ENCODE measurements around the gene MDGA2. TPM values are rescaled to one million over a fixed set of nuclear protein-coding genes. Genes with fewer than 3 reads are reported as not detected.

The MDGA2 gene
- total and polyA plus RNA-seq, 8 donors = not detected

GRCh38 chr14:47411523-47411922 is 263.9 kb downstream of the MDGA2 start:
- H3K36me3 ChIP-seq = no peaks in the 10 kb centered on the region
- H3K27ac ChIP-seq = no peak overlapping the region
- H3K27me3 ChIP-seq = no peaks in the 10 kb centered on the region
- H3K4me1 ChIP-seq = no peaks in the 10 kb centered on the region
- no peak for DNase-seq
- no peak for FAIRE-seq
- ATAC-seq = no peak
- intact Hi-C loops (cut with DNase I) = no loop called here
- WGBS, 2 donors = 58 to 81% methylated on average over 5 of the region's 5 CpGs
- H3K4me3 ChIP-seq = no peak overlapping the region
- no peaks in the 10 kb centered on the region for H3K9me3 ChIP-seq
- no peak for TF ChIP-seq CTCF (IDR thresholded peaks at IDR 0.05)

DNA sequence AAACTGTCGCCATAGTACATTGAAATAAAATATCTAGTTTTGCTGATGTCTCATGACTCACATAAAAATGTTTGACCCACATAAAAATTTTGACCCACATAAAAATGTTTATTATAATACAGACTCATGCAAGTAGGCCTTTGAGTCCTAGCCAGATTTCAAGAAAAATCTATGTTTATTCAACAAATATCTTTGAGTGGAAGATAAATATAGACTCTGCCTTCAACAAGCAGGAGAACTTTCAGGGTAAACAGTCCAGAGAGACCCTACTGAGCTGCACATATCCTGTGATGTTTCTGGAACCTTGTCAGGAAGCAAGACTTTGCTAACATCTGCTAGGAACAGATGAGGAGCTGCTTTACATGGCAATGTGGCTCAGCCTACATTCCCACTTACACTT is 283.1 kb downstream of the MDGA2 start:
- ATAC-seq (no peak), DNase-seq (no peak), FAIRE-seq (no peak)
- intact Hi-C loops (cut with DNase I) = no loop called here
- WGBS, 2 donors = 53 to 57% methylated on average over 1 of the region's 1 CpG
- Histone ChIP-seq H3K27me3 (no peaks in the 10 kb centered on the region), H3K27ac (no peak overlapping the region), H3K36me3 (no peaks in the 10 kb centered on the region), H3K9me3 (no peaks in the 10 kb centered on the region), H3K4me3 (no peak overlapping the region), H3K4me1 (no peaks in the 10 kb centered on the region)
- TF ChIP-seq CTCF (IDR thresholded peaks at IDR 0.05) = no peak

GRCh38 chr14:47390831-47391504 is 284.4 kb downstream of the MDGA2 start:
- no peak overlapping the region for H3K27ac ChIP-seq
- no peaks in the 10 kb centered on the region for H3K27me3 ChIP-seq
- no peak for DNase-seq
- no peak for TF ChIP-seq CTCF (IDR thresholded peaks at IDR 0.05)
- ATAC-seq = no peak
- H3K4me3 ChIP-seq = no peak overlapping the region
- H3K36me3 ChIP-seq = no peaks in the 10 kb centered on the region
- no peak for FAIRE-seq
- no peaks in the 10 kb centered on the region for H3K4me1 ChIP-seq
- 49 to 64% methylated on average over 5 of the region's 5 CpGs for WGBS, 2 donors
- H3K9me3 ChIP-seq = no peaks in the 10 kb centered on the region
- intact Hi-C loops (cut with DNase I) = no loop called here

DNA sequence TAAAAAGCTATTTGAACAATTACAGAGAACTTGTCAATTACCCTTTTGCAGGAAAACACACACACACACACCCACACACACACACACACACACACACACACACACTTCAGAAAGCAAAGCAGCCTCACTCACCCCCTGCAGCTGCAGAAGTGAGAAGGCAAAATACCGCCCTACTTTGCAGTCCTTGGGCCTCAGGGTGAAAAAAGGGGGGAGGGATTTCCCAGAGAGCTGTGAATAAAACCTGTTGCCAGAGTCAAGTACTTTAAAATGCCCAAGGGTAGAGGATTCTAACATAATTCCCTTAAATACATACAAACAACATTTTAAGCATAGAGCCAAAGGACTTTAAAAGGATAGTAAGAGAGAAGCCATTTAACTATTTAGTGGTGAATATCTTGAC is 285.9 kb downstream of the MDGA2 start:
- Histone ChIP-seq H3K4me3 (no peak overlapping the region), H3K36me3 (no peaks in the 10 kb centered on the region), H3K27me3 (no peaks in the 10 kb centered on the region), H3K27ac (no peak overlapping the region), H3K9me3 (no peaks in the 10 kb centered on the region), H3K4me1 (no peaks in the 10 kb centered on the region)
- WGBS, 2 donors = 0 to 17% methylated on average over 1 of the region's 1 CpG
- intact Hi-C loops (cut with DNase I) = no loop called here
- TF ChIP-seq CTCF (IDR thresholded peaks at IDR 0.05) = no peak
- DNase-seq (no peak), FAIRE-seq (no peak), ATAC-seq (no peak)

GRCh38 chr14:47366006-47366405 is 309.4 kb downstream of the MDGA2 start:
- no peak overlapping the region for H3K4me3 ChIP-seq
- intact Hi-C loops (cut with DNase I) = no loop called here
- H3K9me3 ChIP-seq = no peaks in the 10 kb centered on the region
- H3K27me3 ChIP-seq = no peaks in the 10 kb centered on the region
- H3K36me3 ChIP-seq = no peaks in the 10 kb centered on the region
- no peak overlapping the region for H3K27ac ChIP-seq
- DNase-seq = no peak
- no peak for TF ChIP-seq CTCF (IDR thresholded peaks at IDR 0.05)
- no peak for FAIRE-seq
- no peaks in the 10 kb centered on the region for H3K4me1 ChIP-seq
- ATAC-seq = no peak
- WGBS, 2 donors = 44 to 63% methylated on average over 2 of the region's 2 CpGs
